Measurements from ENCODE around the gene CYP2B6.
"Not testable (repeated sequence)": the region's sequence is repeated elsewhere in the genome, so short reads cannot be mapped to it uniquely, and the experiment has no call there.

DNA sequence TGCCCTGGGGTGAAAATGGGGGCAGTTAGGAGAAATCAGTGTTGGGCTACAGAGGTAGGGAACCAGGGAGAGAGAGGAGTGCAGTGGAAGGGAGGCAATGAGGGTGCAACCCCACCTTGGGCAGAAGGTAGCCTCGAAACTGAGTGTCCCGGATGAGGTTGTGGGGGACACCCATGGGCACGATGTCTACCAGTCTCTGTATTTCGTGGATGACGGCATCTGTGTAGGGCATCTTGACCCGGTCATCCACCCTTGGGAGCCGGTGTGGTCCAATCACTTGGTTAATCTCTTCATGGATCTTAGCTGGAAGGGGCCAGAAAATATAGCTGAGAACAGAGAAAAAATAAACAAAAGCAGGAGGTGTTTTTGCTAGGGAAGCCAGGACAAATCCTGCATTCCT lies 61.1 kb downstream of the CYP2B6 start:
- TF ChIP-seq, protein P1, sequence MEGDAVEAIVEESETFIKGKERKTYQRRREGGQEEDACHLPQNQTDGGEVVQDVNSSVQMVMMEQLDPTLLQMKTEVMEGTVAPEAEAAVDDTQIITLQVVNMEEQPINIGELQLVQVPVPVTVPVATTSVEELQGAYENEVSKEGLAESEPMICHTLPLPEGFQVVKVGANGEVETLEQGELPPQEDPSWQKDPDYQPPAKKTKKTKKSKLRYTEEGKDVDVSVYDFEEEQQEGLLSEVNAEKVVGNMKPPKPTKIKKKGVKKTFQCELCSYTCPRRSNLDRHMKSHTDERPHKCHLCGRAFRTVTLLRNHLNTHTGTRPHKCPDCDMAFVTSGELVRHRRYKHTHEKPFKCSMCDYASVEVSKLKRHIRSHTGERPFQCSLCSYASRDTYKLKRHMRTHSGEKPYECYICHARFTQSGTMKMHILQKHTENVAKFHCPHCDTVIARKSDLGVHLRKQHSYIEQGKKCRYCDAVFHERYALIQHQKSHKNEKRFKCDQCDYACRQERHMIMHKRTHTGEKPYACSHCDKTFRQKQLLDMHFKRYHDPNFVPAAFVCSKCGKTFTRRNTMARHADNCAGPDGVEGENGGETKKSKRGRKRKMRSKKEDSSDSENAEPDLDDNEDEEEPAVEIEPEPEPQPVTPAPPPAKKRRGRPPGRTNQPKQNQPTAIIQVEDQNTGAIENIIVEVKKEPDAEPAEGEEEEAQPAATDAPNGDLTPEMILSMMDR (IDR thresholded peaks at IDR 0.05; ENCODE audit: poor library complexity, severe bottlenecking): not testable (repeated sequence)
- TF ChIP-seq EP300 (conservative IDR thresholded peaks at IDR 0.05; ENCODE audit: poor library complexity, severe bottlenecking); POLR2AphosphoS5 (IDR thresholded peaks at IDR 0.05); EZH2 (IDR thresholded peaks at IDR 0.05; ENCODE audit: borderline replicate concordance, insufficient read depth, low read length, poor library complexity, severe bottlenecking); SMC3 (conservative IDR thresholded peaks at IDR 0.05; ENCODE audit: poor library complexity); MXI1 (conservative IDR thresholded peaks at IDR 0.05; ENCODE audit: poor library complexity, severe bottlenecking); TAF1 (IDR thresholded peaks at IDR 0.05; ENCODE audit: low read depth); RAD21 (conservative IDR thresholded peaks at IDR 0.05): not testable (repeated sequence)
- TF ChIP-seq, protein P2, sequence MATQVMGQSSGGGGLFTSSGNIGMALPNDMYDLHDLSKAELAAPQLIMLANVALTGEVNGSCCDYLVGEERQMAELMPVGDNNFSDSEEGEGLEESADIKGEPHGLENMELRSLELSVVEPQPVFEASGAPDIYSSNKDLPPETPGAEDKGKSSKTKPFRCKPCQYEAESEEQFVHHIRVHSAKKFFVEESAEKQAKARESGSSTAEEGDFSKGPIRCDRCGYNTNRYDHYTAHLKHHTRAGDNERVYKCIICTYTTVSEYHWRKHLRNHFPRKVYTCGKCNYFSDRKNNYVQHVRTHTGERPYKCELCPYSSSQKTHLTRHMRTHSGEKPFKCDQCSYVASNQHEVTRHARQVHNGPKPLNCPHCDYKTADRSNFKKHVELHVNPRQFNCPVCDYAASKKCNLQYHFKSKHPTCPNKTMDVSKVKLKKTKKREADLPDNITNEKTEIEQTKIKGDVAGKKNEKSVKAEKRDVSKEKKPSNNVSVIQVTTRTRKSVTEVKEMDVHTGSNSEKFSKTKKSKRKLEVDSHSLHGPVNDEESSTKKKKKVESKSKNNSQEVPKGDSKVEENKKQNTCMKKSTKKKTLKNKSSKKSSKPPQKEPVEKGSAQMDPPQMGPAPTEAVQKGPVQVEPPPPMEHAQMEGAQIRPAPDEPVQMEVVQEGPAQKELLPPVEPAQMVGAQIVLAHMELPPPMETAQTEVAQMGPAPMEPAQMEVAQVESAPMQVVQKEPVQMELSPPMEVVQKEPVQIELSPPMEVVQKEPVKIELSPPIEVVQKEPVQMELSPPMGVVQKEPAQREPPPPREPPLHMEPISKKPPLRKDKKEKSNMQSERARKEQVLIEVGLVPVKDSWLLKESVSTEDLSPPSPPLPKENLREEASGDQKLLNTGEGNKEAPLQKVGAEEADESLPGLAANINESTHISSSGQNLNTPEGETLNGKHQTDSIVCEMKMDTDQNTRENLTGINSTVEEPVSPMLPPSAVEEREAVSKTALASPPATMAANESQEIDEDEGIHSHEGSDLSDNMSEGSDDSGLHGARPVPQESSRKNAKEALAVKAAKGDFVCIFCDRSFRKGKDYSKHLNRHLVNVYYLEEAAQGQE (IDR thresholded peaks at IDR 0.05; ENCODE audit: borderline replicate concordance): not testable (repeated sequence)
